ENCODE data around the gene PRKCQ. TPM values are rescaled to one million over a fixed set of nuclear protein-coding genes. Genes with fewer than 3 reads are reported as not detected.

PRKCQ gene
- total RNA-seq, 1 experiment from 2014 or later, result 12.1 TPM

DNA sequence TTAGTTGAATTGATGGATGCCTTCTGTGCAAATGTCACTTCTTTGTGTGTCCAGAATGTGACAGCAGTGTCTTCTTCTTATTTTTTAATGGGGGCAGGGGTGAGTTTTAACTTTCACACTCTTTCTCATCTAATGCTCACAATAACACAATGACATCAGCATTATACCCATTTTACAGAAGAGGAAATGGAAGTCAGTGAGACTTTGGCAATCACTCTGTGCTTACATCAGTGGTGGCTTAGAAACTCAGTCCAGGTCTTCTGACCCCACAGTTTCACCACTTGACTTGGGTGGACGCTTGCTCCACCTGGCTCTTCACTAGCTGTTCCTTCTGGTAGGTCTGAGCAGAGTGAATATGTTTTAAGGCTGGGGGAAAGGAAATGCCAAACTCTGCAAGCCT, 124.0 kb downstream of the PRKCQ start:
- Histone ChIP-seq H2AFZ (ENCODE audit: low read length) (no peak overlapping the region), H3K4ac (ENCODE audit: low read depth, low read length) (no peak overlapping the region), H2BK15ac (ENCODE audit: low read depth, low read length) (no peak overlapping the region), H4K91ac (ENCODE audit: insufficient read length, low read depth, low read length) (no peak overlapping the region), H3K56ac (ENCODE audit: insufficient read length, low read depth, low read length) (no peak overlapping the region), H3K18ac (ENCODE audit: insufficient read length, low read depth, low read length) (no peak overlapping the region), H2BK5ac (ENCODE audit: insufficient read length, low read length) (no peak overlapping the region), H3K23me2 (ENCODE audit: insufficient read length, low read depth, low read length, poor library complexity, severe bottlenecking) (no peaks in the 10 kb centered on the region), H3T11ph (ENCODE audit: low read length) (no peak overlapping the region), H3K79me2 (ENCODE audit: insufficient read depth, low read length) (no peaks in the 10 kb centered on the region), H3K14ac (ENCODE audit: insufficient read depth, low read length) (no peak overlapping the region), H2BK120ac (ENCODE audit: low read depth, low read length, poor library complexity, severe bottlenecking) (no peak overlapping the region), H3K4me1 (ENCODE audit: insufficient read depth, low read length) (no peaks in the 10 kb centered on the region), H2BK12ac (ENCODE audit: insufficient read length, low read depth, low read length) (no peak overlapping the region), H3K27me3 (ENCODE audit: insufficient read depth, low read length) (no peaks in the 10 kb centered on the region), H3K27ac (ENCODE audit: insufficient read length, low read depth, low read length) (no peak overlapping the region), H3K9ac (ENCODE audit: extremely low read depth, insufficient read length, low read length) (no peak overlapping the region), H4K8ac (replicated peaks; ENCODE audit: insufficient read length, low read depth, low read length) (no peak overlapping the region), H4K20me1 (ENCODE audit: control insufficient read depth, insufficient read depth, insufficient read length) (no peaks in the 10 kb centered on the region), H3K9me3 (ENCODE audit: control insufficient read depth, low read depth, low read length) (no peaks in the 10 kb centered on the region), H3K4me2 (ENCODE audit: insufficient read depth, insufficient read length, low read length) (no peak overlapping the region), H2BK20ac (ENCODE audit: low read depth, low read length, poor library complexity, severe bottlenecking) (no peak overlapping the region), H3K23ac (ENCODE audit: insufficient read length, low read depth, low read length) (no peak overlapping the region), H3K79me1 (ENCODE audit: insufficient read depth, low read depth, low read length, poor library complexity, severe bottlenecking) (no peaks in the 10 kb centered on the region), H4K5ac (ENCODE audit: insufficient read length, low read depth, low read length) (no peak overlapping the region), H2AK5ac (ENCODE audit: insufficient read length, low read length) (no peak overlapping the region)
- Mint-ChIP-seq H3K36me3 (ENCODE audit: insufficient read depth in 1 of 3, low read depth in 3 of 3) (peaks cover 55 to 72% (median 65%) of the 10 kb centered on the region in 3 experiments), H3K4me3 (no peak overlapping the region), H3K4me1 (no peaks in the 10 kb centered on the region), H3K27me3 (ENCODE audit: low read depth) (no peaks in the 10 kb centered on the region), H3K9me3 (peaks cover 4 to 8% of the 10 kb centered on the region in 2 experiments; a peak in 4 of 5 replicates), H3K27ac (no peak overlapping the region)
- WGBS (ENCODE audit: extremely low coverage, insufficient read length, low lambda C conversion rate), result no CpG with 5 or more reads among the region's 1 CpG
- no peak for DNase-seq
- TF ChIP-seq, protein P1, sequence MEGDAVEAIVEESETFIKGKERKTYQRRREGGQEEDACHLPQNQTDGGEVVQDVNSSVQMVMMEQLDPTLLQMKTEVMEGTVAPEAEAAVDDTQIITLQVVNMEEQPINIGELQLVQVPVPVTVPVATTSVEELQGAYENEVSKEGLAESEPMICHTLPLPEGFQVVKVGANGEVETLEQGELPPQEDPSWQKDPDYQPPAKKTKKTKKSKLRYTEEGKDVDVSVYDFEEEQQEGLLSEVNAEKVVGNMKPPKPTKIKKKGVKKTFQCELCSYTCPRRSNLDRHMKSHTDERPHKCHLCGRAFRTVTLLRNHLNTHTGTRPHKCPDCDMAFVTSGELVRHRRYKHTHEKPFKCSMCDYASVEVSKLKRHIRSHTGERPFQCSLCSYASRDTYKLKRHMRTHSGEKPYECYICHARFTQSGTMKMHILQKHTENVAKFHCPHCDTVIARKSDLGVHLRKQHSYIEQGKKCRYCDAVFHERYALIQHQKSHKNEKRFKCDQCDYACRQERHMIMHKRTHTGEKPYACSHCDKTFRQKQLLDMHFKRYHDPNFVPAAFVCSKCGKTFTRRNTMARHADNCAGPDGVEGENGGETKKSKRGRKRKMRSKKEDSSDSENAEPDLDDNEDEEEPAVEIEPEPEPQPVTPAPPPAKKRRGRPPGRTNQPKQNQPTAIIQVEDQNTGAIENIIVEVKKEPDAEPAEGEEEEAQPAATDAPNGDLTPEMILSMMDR (conservative IDR thresholded peaks at IDR 0.05), result no peak
